A673 (cell line): Measurements from ENCODE around the gene CDR2.

Source experiments
- CTCF ChIP-seq: fragments of 300-800, 200-600 bp; sonication (generic); conservative IDR thresholded peaks from 2 replicates; pipeline ENCODE4 v1.5.1; 2017; ENCODE audit warnings: low read depth, mild to moderate bottlenecking, antibody characterized with exemption, low read length, moderate library complexity, mixed read lengths
- EZH2 ChIP-seq: fragments of 200-600 bp; sonication (generic); IDR thresholded peaks from 2 replicates; pipeline ENCODE4 v1.6.1; 2017; ENCODE audit warnings: borderline replicate concordance, low read depth, mild to moderate bottlenecking, mixed read lengths, antibody characterized with exemption, low read length; ENCODE audit not compliant: poor library complexity, severe bottlenecking

- TF ChIP-seq CTCF (no peak), EZH2 (no peak)
These were observed 40.9 kb downstream of the CDR2 start for GRCh38 chr16:22333457-22333994.
